ENCODE results near the gene CACNB1. TPM values are rescaled to one million over a fixed set of nuclear protein-coding genes. Genes with fewer than 3 reads are reported as not detected.

Gene CACNB1
- total and polyA plus RNA-seq, 2 experiments from 2014 or later = 6.6 to 7.1 TPM

GRCh38 chr17:39164675-39165143 is 32.8 kb downstream of the CACNB1 start:
- Histone ChIP-seq H3K36me3 (ENCODE audit: low read depth) (no peaks in the 10 kb centered on the region), H3K27ac (no peak overlapping the region), H3K9ac (peak overlapping the region; percentile 60), H4K20me1 (ENCODE audit: insufficient read depth) (no peaks in the 10 kb centered on the region), H3K4me3 (peak overlapping the region; percentile 63), H3K27me3 (replicated peaks; ENCODE audit: insufficient read depth) (no peaks in the 10 kb centered on the region; the same call in 1 of the 2 replicates), H3K79me2 (ENCODE audit: insufficient read depth) (no peaks in the 10 kb centered on the region), H2AFZ (peak overlapping the region; percentile 86), H3K9me3 (ENCODE audit: low read depth) (no peaks in the 10 kb centered on the region), H3K4me1 (ENCODE audit: insufficient read depth) (0 out of 2 replicates have a peak, but pooled peaks cover 4% of the 10 kb centered on the region), H3F3A (ENCODE audit: insufficient read depth) (no peaks in the 10 kb centered on the region), H3K9me2 (ENCODE audit: insufficient read depth) (no peaks in the 10 kb centered on the region), H3K4me2 (ENCODE audit: unreplicated experiment) (peak overlapping the region; percentile 88)
- TF ChIP-seq EZH2 (IDR thresholded peaks at IDR 0.05; ENCODE audit: insufficient read depth, poor library complexity, severe bottlenecking) = no peak
- no peak for TF ChIP-seq EZH2phosphoT487 (IDR thresholded peaks at IDR 0.05; ENCODE audit: insufficient read depth, low read depth)
- peak; percentile 92 for DNase-seq
- in situ Hi-C loops (cut with MboI) = no loop called here
- 0 to 3% methylated on average over 15 of the region's 15 CpGs for WGBS, 2 experiments (ENCODE audit: low coverage in 1 of 2, low lambda C conversion rate in 2 of 2, missing lambda C conversion rate in 2 of 2)

GRCh38 chr17:39161962-39162361 is 35.5 kb downstream of the CACNB1 start:
- Histone ChIP-seq H3F3A (ENCODE audit: insufficient read depth) (no peaks in the 10 kb centered on the region), H2AFZ (no peak overlapping the region), H4K20me1 (ENCODE audit: insufficient read depth) (no peaks in the 10 kb centered on the region), H3K9me2 (ENCODE audit: insufficient read depth) (no peaks in the 10 kb centered on the region), H3K27me3 (replicated peaks; ENCODE audit: insufficient read depth) (no peaks in the 10 kb centered on the region; the same call in 1 of the 2 replicates), H3K27ac (no peak overlapping the region), H3K4me1 (ENCODE audit: insufficient read depth) (0 out of 2 replicates have a peak, but pooled peaks cover 4% of the 10 kb centered on the region), H3K9me3 (ENCODE audit: low read depth) (no peaks in the 10 kb centered on the region), H3K79me2 (ENCODE audit: insufficient read depth) (no peaks in the 10 kb centered on the region), H3K9ac (no peak overlapping the region), H3K4me3 (no peak overlapping the region), H3K4me2 (ENCODE audit: unreplicated experiment) (no peak overlapping the region), H3K36me3 (ENCODE audit: low read depth) (no peaks in the 10 kb centered on the region)
- in situ Hi-C loops (cut with MboI) = no loop called here
- no peak for DNase-seq
- WGBS, 2 experiments (ENCODE audit: low coverage in 1 of 2, low lambda C conversion rate in 2 of 2, missing lambda C conversion rate in 2 of 2) = 51 to 56% methylated on average over 2 of the region's 2 CpGs
- TF ChIP-seq EZH2 (IDR thresholded peaks at IDR 0.05; ENCODE audit: insufficient read depth, poor library complexity, severe bottlenecking) = no peak
- TF ChIP-seq EZH2phosphoT487 (IDR thresholded peaks at IDR 0.05; ENCODE audit: insufficient read depth, low read depth) = no peak

GRCh38 chr17:39158623-39159022 is 38.8 kb downstream of the CACNB1 start:
- Histone ChIP-seq H2AFZ (no peak overlapping the region), H3K9me2 (ENCODE audit: insufficient read depth) (no peaks in the 10 kb centered on the region), H3K4me2 (ENCODE audit: unreplicated experiment) (no peak overlapping the region), H4K20me1 (ENCODE audit: insufficient read depth) (no peaks in the 10 kb centered on the region), H3K4me3 (no peak overlapping the region), H3K27ac (no peak overlapping the region), H3K27me3 (replicated peaks; ENCODE audit: insufficient read depth) (no peaks in the 10 kb centered on the region), H3K9me3 (ENCODE audit: low read depth) (no peaks in the 10 kb centered on the region), H3K9ac (no peak overlapping the region), H3K79me2 (ENCODE audit: insufficient read depth) (no peaks in the 10 kb centered on the region), H3F3A (ENCODE audit: insufficient read depth) (0 out of 2 replicates have a peak, but pooled peaks cover 5% of the 10 kb centered on the region), H3K36me3 (ENCODE audit: low read depth) (no peaks in the 10 kb centered on the region), H3K4me1 (ENCODE audit: insufficient read depth) (no peaks in the 10 kb centered on the region)
- in situ Hi-C loops (cut with MboI) = no loop called here
- DNase-seq = no peak
- no peak for TF ChIP-seq EZH2phosphoT487 (IDR thresholded peaks at IDR 0.05; ENCODE audit: insufficient read depth, low read depth)
- no peak for TF ChIP-seq EZH2 (IDR thresholded peaks at IDR 0.05; ENCODE audit: insufficient read depth, poor library complexity, severe bottlenecking)
- 66 to 83% methylated on average over 2 of the region's 2 CpGs for WGBS, 2 experiments (ENCODE audit: low coverage in 1 of 2, low lambda C conversion rate in 2 of 2, missing lambda C conversion rate in 2 of 2)

GRCh38 chr17:39156491-39156890 is 41.0 kb downstream of the CACNB1 start:
- no peak overlapping the region for H2AFZ ChIP-seq
- TF ChIP-seq EZH2phosphoT487 (IDR thresholded peaks at IDR 0.05; ENCODE audit: insufficient read depth, low read depth) (no peak), EZH2 (IDR thresholded peaks at IDR 0.05; ENCODE audit: insufficient read depth, poor library complexity, severe bottlenecking) (no peak)
- no peak overlapping the region for H3K4me3 ChIP-seq
- no peaks in the 10 kb centered on the region for H3K79me2 ChIP-seq (ENCODE audit: insufficient read depth)
- no peaks in the 10 kb centered on the region for H3K9me2 ChIP-seq (ENCODE audit: insufficient read depth)
- in situ Hi-C loops (cut with MboI) = no loop called here
- H3K9me3 ChIP-seq (ENCODE audit: low read depth) = no peaks in the 10 kb centered on the region
- H3K36me3 ChIP-seq (ENCODE audit: low read depth) = no peaks in the 10 kb centered on the region
- H3F3A ChIP-seq (ENCODE audit: insufficient read depth) = 0 out of 2 replicates have a peak, but pooled peaks cover 5% of the 10 kb centered on the region
- no peak overlapping the region for H3K4me2 ChIP-seq (ENCODE audit: unreplicated experiment)
- H3K4me1 ChIP-seq (ENCODE audit: insufficient read depth) = no peaks in the 10 kb centered on the region
- H4K20me1 ChIP-seq (ENCODE audit: insufficient read depth) = no peaks in the 10 kb centered on the region
- 75 to 77% methylated on average over 7 of the region's 7 CpGs for WGBS, 2 experiments (ENCODE audit: low coverage in 1 of 2, low lambda C conversion rate in 2 of 2, missing lambda C conversion rate in 2 of 2)
- no peak overlapping the region for H3K9ac ChIP-seq
- no peak for DNase-seq
- H3K27me3 ChIP-seq (replicated peaks; ENCODE audit: insufficient read depth) = no peaks in the 10 kb centered on the region
- H3K27ac ChIP-seq = no peak overlapping the region
